ENCODE measurements around the gene PDCD2L. TPM values are rescaled to one million over a fixed set of nuclear protein-coding genes. Genes with fewer than 3 reads are reported as not detected.

Gene PDCD2L
- total and polyA plus RNA-seq, 3 donors from 2014 or later, result 29.0 to 35.1 (median 33.8) TPM

DNA sequence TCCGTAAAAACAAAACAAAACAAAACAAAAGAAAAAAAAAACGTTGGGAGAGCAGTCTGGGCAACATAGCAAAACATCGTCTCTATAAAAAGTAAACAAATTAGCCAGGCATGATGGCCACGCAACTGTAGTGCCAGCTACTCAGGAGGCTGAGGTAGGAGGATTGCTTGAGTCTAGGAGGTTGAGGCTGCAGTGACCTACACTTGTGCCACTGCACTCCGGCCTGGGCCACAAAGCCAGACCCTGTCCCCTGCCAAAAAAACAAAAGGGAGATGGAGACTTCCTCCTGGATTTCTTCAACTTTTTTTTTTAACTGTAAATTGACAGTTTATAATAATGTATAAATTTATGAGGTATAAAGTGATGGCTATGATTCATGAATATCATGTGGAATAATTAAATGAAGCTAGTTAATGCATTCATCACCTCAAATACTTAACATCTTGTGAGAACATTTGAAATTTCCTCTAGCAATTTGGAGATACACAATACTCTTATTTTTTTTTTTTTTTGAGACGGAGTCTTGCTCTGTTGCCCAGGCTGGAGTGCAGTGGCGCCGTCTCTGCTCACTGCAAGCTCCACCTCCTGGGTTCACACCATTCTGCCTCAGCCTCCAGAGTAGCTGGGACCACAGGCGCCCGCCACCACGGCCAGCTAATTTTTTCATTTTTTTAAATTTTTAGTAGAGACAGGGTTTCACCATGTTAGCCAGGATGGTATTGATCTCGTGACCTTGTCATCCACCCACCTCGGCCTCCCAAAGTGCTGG is 1.9 kb downstream of the PDCD2L start:
- H3K27ac ChIP-seq, result no peak overlapping the region
- H3K36me3 ChIP-seq (ENCODE audit: low read depth, missing control alignments), result no peaks in the 10 kb centered on the region
- no peak for TF ChIP-seq POLR2A (IDR thresholded peaks at IDR 0.05)
- TF ChIP-seq, protein P1, sequence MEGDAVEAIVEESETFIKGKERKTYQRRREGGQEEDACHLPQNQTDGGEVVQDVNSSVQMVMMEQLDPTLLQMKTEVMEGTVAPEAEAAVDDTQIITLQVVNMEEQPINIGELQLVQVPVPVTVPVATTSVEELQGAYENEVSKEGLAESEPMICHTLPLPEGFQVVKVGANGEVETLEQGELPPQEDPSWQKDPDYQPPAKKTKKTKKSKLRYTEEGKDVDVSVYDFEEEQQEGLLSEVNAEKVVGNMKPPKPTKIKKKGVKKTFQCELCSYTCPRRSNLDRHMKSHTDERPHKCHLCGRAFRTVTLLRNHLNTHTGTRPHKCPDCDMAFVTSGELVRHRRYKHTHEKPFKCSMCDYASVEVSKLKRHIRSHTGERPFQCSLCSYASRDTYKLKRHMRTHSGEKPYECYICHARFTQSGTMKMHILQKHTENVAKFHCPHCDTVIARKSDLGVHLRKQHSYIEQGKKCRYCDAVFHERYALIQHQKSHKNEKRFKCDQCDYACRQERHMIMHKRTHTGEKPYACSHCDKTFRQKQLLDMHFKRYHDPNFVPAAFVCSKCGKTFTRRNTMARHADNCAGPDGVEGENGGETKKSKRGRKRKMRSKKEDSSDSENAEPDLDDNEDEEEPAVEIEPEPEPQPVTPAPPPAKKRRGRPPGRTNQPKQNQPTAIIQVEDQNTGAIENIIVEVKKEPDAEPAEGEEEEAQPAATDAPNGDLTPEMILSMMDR (IDR thresholded peaks at IDR 0.05), result no peak
- no peaks in the 10 kb centered on the region for H3K27me3 ChIP-seq
- no peak for DNase-seq
- intact Hi-C loops (cut with DNase I; ENCODE audit: low total_unique reads), result no loop called here
- H3K4me1 ChIP-seq, result no peaks in the 10 kb centered on the region
- WGBS, 2 donors, result 90 to 91% methylated on average over 13 of the region's 13 CpGs
- no peak overlapping the region for H3K4me3 ChIP-seq
- no peaks in the 10 kb centered on the region for H3K9me3 ChIP-seq

DNA sequence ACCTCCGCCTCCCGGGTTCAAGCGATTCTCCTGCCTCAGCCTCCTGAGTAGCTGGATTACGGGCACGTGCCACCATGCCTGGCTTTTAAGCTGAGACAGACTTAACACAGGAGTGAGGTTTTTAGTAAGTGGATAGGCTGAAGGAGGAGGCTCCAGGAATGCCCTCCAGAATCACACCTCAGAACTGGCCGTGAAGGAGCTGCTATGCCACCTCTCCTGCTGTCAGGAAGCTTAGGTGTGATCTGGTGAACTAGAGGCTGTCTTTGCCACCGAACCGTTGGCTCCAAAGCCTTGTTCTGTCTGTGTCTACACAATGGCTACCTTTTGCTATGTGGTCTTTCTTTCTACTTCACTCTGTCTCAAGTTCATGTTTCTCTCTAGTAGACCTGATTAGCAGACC is 4.2 kb downstream of the PDCD2L start:
- H3K36me3 ChIP-seq (ENCODE audit: low read depth, missing control alignments), result no peaks in the 10 kb centered on the region
- intact Hi-C loops (cut with DNase I; ENCODE audit: low total_unique reads), result no loop called here
- DNase-seq, result no peak
- no peaks in the 10 kb centered on the region for H3K27me3 ChIP-seq
- H3K9me3 ChIP-seq, result no peaks in the 10 kb centered on the region
- H3K27ac ChIP-seq, result no peak overlapping the region
- no peak overlapping the region for H3K4me3 ChIP-seq
- WGBS, 2 donors, result 90 to 92% methylated on average over 8 of the region's 8 CpGs
- TF ChIP-seq, protein P1 (IDR thresholded peaks at IDR 0.05), result no peak
- TF ChIP-seq POLR2A (IDR thresholded peaks at IDR 0.05), result no peak
- H3K4me1 ChIP-seq, result no peaks in the 10 kb centered on the region

DNA sequence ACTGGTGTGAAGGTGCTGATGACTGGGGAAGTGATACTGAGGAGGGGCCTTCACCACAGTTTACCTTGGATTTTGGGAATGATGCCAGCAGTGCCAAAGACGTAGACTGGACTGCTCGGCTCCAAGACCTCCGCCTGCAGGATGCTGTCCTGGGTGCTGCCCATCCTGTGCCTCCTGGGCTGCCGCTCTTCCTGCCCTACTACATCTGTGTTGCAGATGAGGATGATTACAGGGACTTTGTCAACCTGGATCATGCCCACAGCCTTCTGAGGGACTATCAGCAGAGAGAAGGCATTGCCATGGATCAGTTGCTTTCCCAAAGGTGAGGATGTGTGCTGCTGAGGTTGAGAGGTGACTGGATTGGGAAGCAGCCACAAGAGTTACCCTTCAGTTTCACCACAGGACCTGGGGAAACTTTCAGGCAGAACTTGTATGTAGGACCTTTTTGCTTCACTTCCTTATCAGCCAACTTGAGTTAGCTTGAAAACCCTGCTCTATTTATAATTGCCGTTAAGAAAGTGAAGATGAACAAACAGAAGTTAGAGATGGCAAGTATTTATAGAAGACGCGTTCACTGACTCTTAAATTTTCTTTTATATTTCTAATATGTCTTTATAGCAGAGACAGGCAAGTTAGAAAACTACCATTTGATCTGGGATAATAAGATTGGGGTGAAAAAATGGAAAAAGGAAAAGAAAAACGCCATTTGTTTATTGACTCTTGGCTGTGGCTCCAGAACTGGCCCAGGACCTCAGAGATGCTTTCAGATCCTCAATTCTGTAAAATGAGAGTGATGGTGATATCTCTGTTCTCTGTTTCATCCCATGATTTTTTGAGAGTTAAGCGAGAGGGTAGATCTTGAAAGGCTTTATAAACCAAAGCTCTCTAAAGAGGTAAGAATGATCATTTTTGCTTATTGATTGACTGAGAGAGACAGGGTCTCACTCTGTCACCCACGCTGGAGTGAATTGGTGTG is 5.3 kb downstream of the PDCD2L start:
- H3K4me1 ChIP-seq, result no peaks in the 10 kb centered on the region
- no peak for DNase-seq
- no peak overlapping the region for H3K27ac ChIP-seq
- intact Hi-C loops (cut with DNase I; ENCODE audit: low total_unique reads), result no loop called here
- H3K9me3 ChIP-seq, result no peaks in the 10 kb centered on the region
- no peaks in the 10 kb centered on the region for H3K27me3 ChIP-seq
- WGBS, 2 donors, result 84 to 88% methylated on average over 6 to 10 of the region's 10 CpGs
- no peak for TF ChIP-seq POLR2A (IDR thresholded peaks at IDR 0.05)
- TF ChIP-seq, protein P1 (IDR thresholded peaks at IDR 0.05), result no peak
- no peak overlapping the region for H3K4me3 ChIP-seq
- H3K36me3 ChIP-seq (ENCODE audit: low read depth, missing control alignments), result no peaks in the 10 kb centered on the region

DNA sequence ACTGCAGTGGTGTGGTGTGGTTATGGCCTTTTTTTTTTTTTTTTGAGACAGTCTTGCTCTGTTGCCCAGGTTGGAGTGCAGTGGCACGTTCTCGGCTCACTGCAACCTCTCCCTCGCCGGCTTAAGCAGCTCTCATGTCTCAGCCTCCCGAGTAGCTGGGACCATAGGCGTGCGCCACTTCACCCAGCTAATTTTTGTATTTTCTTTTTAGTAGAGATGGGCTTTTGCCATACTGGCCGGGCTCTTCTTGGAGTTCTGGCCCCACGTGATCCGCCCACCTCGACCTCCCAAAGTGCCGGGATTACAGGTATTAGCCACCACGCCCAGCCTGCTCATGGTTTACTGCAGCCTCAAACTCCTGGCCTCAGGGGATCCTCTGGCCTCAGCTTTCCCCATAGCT is 7.0 kb downstream of the PDCD2L start:
- Histone ChIP-seq H3K9me3 (no peaks in the 10 kb centered on the region), H3K4me3 (no peak overlapping the region), H3K4me1 (no peaks in the 10 kb centered on the region), H3K27ac (no peak overlapping the region), H3K27me3 (no peaks in the 10 kb centered on the region), H3K36me3 (ENCODE audit: low read depth, missing control alignments) (no peaks in the 10 kb centered on the region)
- no peak for TF ChIP-seq POLR2A (IDR thresholded peaks at IDR 0.05)
- TF ChIP-seq, protein P1 (IDR thresholded peaks at IDR 0.05), result no peak
- intact Hi-C loops (cut with DNase I; ENCODE audit: low total_unique reads), result no loop called here
- 96 to 97% methylated on average over 13 of the region's 13 CpGs for WGBS, 2 donors
- DNase-seq, result no peak

All from testis (tissue), 3 donors.